Esophagus muscularis mucosa (tissue), 4 donors: ENCODE results near the gene CCDC148.

Experiments used
- CTCF ChIP-seq, 3 experiments: fragments of 200-600 bp in 2 of 3; fragments of 450-650 bp in 1 of 3; sonication (generic) in 2 of 3; IDR thresholded peaks; one replicate each; pipeline ENCODE4 v1.5.1; 2017 to 2019; ENCODE audit warnings: antibody characterized with exemption in 3 of 3, mild to moderate bottlenecking in 2 of 3, moderate library complexity in 1 of 3
- EP300 ChIP-seq: sonication (generic); formaldehyde crosslinking; IDR thresholded peaks from one replicate; pipeline ENCODE4 v1.6.1; 2017; ENCODE audit warnings: antibody characterized with exemption
- POLR2A ChIP-seq: fragments of 450-650 bp; IDR thresholded peaks from one replicate; pipeline ENCODE4 v1.6.1; 2017; ENCODE audit warnings: antibody characterized with exemption, moderate library complexity, mild to moderate bottlenecking, low read depth

- no peak for TF ChIP-seq POLR2A
- TF ChIP-seq CTCF (IDR thresholded peaks at IDR 0.05) = no peak
- TF ChIP-seq EP300 = no peak
Observed at GRCh38 chr2:158270536-158270935, 186.0 kb downstream of the CCDC148 start.
